ENCODE results near the gene CRB2.

CRB2 gene

GRCh38 chr9:123316053-123316718 lies 39.8 kb upstream of the CRB2 start:
- no peak for TF ChIP-seq CTCF (IDR thresholded peaks at IDR 0.05)
- no peak for TF ChIP-seq ZFX (IDR thresholded peaks at IDR 0.05; ENCODE audit: borderline replicate concordance)

GRCh38 chr9:123318202-123318601 lies 37.8 kb upstream of the CRB2 start:
- H3K27ac ChIP-seq: no peak overlapping the region
- TF ChIP-seq CTCF (IDR thresholded peaks at IDR 0.05) (no peak), ZFX (IDR thresholded peaks at IDR 0.05; ENCODE audit: borderline replicate concordance) (no peak)

More at GRCh38 chr9:123316053-123316718, 39.8 kb upstream of the CRB2 start:
- no peak overlapping the region for H3K27ac ChIP-seq

- TF ChIP-seq CTCF (IDR thresholded peaks at IDR 0.05): no peak
- no peak for TF ChIP-seq ZFX (IDR thresholded peaks at IDR 0.05; ENCODE audit: borderline replicate concordance)
- H3K27ac ChIP-seq: no peak overlapping the region
Measured at GRCh38 chr9:123318961-123319421, 37.0 kb upstream of the CRB2 start.

GRCh38 chr9:123319541-123320339 lies 36.3 kb upstream of the CRB2 start:
- TF ChIP-seq CTCF (IDR thresholded peaks at IDR 0.05) (no peak), ZFX (IDR thresholded peaks at IDR 0.05; ENCODE audit: borderline replicate concordance) (no peak)
- H3K27ac ChIP-seq: no peak overlapping the region

- H3K27ac ChIP-seq: no peak overlapping the region
- TF ChIP-seq CTCF (IDR thresholded peaks at IDR 0.05) (no peak), ZFX (IDR thresholded peaks at IDR 0.05; ENCODE audit: borderline replicate concordance) (no peak)
Measured at GRCh38 chr9:123320814-123321213, 35.2 kb upstream of the CRB2 start.

- no peak overlapping the region for H3K27ac ChIP-seq
Measured at GRCh38 chr9:123321616-123322272, 34.3 kb upstream of the CRB2 start.

More at GRCh38 chr9:123321616-123322272, 34.3 kb upstream of the CRB2 start:
- TF ChIP-seq CTCF (IDR thresholded peaks at IDR 0.05) (no peak), ZFX (IDR thresholded peaks at IDR 0.05; ENCODE audit: borderline replicate concordance) (no peak)
